GM13977 (cell line): Measurements from ENCODE around the gene CAD.
A peak's percentile ranks its signal among the peaks of the same experiment; 100 is the strongest.
"Not testable (repeated sequence)": the region's sequence is repeated elsewhere in the genome, so short reads cannot be mapped to it uniquely, and the experiment has no call there.

Source experiments
- DNase-seq: peaks from one replicate; pipeline ENCODE4 v3.0.0; 2012; ENCODE audit warnings: low spot score
- in situ Hi-C: fragments of 300-500 bp; cut with MboI; formaldehyde crosslinking; loops from one replicate; pipeline ENCODE4 v1.12.0; 2022; ENCODE audit warnings: low sequenced_read_pairs, low pct_unique_long_range_greater_than_20kb, mixed read lengths, inconsistent platforms; ENCODE audit not compliant: unreplicated experiment
- TF ChIP-seq, protein P1 (sequence below): IDR thresholded peaks from 2 replicates; pipeline ENCODE4 v1.5.1; 2012; ENCODE audit warnings: mild to moderate bottlenecking, control low read depth; ENCODE audit not compliant: insufficient read depth; ENCODE audit errors: extremely low read depth, missing control alignments

Gene CAD

DNA sequence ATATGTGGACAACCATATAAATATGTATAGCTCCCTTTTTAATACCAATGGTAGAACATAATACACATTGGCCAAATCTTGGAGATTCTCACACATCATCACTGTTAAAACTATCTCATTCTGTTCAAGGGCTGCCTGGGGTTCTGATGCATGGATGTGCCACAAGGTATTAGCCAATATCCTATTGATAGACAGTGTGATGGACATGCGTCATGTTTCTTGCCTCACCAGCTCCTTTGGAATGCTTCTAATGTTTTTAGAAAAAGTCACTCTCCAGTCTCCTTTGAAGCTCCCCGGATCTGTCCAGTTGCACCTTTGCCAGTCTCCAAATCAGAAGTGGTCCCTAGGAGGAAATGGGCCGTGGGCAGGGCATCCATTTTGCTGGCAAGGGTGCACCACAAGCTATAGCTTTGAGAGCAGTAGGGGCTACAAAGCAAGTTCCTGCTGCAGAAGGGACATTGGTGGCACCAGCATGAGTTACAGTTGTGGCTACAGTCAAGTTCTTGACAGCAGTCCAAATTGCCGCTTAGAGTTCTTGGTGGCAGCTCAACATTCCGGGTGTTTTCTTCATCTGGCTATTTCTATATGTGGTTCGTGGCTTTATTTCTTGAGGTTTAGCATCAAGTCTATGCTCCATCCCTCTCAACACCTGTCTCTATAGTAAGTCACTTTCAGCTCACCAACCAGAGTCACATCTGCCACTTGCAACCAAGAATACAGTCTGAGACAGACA lies 30.4 kb upstream of the CAD start:
- TF ChIP-seq, protein P1, sequence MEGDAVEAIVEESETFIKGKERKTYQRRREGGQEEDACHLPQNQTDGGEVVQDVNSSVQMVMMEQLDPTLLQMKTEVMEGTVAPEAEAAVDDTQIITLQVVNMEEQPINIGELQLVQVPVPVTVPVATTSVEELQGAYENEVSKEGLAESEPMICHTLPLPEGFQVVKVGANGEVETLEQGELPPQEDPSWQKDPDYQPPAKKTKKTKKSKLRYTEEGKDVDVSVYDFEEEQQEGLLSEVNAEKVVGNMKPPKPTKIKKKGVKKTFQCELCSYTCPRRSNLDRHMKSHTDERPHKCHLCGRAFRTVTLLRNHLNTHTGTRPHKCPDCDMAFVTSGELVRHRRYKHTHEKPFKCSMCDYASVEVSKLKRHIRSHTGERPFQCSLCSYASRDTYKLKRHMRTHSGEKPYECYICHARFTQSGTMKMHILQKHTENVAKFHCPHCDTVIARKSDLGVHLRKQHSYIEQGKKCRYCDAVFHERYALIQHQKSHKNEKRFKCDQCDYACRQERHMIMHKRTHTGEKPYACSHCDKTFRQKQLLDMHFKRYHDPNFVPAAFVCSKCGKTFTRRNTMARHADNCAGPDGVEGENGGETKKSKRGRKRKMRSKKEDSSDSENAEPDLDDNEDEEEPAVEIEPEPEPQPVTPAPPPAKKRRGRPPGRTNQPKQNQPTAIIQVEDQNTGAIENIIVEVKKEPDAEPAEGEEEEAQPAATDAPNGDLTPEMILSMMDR, result no peak
- DNase-seq, result no peak
- in situ Hi-C loops, result loop anchor here (25.0 kb wide), 1 partner anchor 224 kb away; the partner anchor contains the start of gene MAPRE3

DNA sequence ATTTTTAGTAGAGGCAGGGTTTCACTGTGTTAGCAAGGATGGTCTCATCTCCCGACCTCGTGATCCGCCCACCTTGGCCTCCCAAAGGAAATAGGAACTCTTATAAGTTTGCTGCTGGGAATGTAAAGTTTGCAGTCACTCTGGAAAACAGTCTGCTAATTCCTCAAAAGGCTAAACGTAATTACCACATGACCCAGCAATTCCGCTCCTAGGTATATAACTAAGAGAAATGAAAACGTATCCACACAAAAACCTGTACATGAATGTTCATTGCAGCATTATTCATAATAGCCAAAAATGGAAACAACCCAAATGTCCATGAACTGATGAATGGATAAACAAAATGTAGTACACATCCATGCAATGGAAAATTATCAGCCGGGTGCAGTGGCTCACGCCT lies 27.2 kb upstream of the CAD start:
- in situ Hi-C loops, result loop anchor here (25.0 kb wide), 1 partner anchor 228 kb away; the partner anchor contains the start of gene MAPRE3
- DNase-seq, result no peak
- TF ChIP-seq, protein P1, result no peak

DNA sequence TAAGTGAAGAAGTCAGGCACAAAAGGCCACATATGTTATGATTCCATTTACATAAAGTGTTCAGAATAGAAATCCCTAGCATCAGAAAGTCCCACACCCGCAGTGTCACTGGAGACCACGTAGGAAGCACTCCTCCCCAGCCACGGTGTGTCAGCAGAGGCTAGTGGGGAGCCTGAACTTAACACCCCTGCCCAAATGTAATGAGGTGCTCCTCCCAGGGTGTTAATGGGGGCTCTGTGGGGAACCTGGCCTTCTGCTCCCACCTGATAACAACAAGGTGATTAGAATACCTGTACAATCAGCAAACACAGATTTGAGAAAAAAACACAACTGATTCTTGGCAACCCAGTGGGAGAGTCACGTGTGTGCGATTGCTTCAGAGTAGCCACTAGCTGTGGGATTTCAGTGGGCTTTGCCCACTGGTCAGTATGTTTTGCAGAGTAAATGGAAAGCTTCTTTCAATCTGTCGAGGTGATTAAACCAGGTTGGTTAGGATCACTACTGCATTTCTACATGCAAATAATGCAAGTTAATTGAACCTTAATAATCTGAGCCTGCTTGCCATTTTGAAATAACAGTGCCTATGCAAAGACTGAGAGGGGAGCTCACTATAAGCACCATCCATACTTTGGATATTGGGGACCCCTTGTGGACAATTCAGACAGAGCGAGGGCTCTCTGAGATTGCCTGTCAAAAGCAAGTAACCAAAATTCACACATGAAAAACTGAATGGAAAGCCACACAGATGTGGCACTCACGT lies 25.9 kb upstream of the CAD start:
- in situ Hi-C loops, result loop anchor here (25.0 kb wide), 1 partner anchor 229 kb away; the partner anchor contains the start of gene MAPRE3
- TF ChIP-seq, protein P1, result peak; percentile 72
- peak; percentile 69 for DNase-seq

DNA sequence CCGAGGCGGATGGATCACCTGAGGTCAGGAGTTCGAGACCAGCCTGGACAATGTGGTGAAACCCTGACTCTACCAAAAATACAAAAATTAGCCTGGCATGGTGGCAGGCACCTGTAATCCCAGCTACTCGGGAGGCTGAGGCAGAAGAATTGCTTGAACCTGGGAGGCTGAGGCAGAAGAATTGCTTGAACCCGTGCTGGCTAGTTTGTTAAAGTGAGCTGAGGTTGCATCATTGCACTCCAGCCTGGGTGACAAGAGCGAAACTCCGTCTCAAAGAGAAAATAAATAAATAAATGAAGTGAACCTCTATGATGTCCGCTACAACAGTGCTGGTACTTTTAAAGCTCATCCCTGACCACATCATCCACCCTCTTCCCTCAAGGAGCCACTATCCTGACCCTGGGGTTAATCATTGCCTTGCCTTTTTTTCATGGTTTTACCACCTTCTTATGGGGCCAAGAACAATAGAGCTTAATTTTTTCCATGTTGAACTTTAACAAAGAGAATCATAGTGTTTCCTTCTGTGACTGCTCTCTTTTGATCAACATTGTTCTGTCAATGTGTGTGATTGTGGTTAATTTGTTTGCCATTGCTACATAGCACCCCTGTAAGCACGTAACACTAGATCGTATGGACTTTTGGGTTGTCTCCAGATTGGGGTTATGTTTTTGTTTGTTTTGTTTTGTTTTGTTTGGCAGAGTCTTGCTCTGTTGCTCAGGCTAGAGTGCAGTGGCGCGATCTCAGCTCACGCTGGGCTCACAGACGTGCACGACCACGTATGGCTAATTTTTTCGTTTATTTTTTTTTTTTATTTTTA lies 22.4 kb upstream of the CAD start:
- DNase-seq, result no peak
- in situ Hi-C loops, result loop anchor here (25.0 kb wide), 1 partner anchor 232 kb away; the partner anchor contains the start of gene MAPRE3
- TF ChIP-seq, protein P1, result no peak

DNA sequence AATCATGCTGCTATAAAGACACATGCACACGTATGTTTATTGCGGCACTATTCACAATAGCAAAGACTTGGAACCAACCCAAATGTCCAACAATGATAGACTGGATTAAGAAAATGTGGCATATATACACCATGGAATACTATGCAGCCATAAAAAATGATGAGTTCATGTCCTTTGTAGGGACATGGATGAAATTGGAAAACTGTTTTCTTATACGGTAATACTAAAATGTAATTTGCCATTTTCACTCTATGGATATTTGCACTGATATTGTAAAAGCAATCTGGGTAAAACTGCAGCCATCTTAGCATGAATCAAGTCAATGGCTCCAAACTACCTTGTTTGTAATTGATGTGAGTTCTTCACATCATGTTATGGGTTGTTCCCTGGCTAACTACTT lies 21.4 kb upstream of the CAD start:
- in situ Hi-C loops, result loop anchor here (25.0 kb wide), 1 partner anchor 233 kb away; the partner anchor contains the start of gene MAPRE3
- DNase-seq, result not testable (repeated sequence)

DNA sequence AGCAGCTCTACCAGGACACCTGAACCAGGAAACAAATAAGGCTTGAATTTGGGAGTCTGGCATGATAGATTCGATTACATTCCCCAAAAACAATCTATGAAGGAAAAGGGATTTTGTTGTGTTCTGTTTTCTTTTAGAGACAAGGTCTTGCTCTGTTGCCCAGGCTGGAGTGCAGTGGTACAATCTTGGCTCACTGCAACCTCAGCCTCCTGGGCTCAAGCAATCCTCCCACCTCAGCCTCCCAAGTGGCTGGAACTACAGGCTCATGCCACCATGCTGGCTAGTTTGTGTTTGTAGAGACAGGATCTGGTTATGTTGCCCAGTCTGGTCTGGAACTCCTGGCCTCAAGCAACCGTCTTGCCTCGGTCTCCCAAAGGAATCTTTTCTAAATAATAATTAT lies 19.1 kb upstream of the CAD start:
- in situ Hi-C loops, result loop anchor here (25.0 kb wide), 1 partner anchor 236 kb away; the partner anchor contains the start of gene MAPRE3
- not testable (repeated sequence) for DNase-seq

DNA sequence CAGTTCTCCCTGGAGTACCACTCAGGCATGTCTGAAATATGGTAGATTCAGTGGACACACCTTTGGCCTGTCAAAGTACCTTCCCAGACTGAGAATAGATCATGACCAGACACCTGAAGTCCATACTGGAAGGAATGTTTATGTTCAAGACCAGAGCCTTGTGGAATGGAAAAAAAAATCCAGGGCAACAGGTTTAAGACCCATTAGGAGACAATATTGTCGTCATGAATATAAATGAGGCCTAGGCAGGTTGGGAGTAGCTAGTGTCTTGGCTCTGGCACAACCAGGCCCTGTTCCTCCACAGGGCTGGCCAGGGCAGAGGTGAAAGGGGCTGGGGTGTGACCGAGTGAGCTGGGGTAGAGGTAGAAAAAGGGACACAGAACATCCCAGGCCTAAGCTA lies 18.5 kb upstream of the CAD start:
- in situ Hi-C loops, result loop anchor here (25.0 kb wide), 1 partner anchor 236 kb away; the partner anchor contains the start of gene MAPRE3

More for the DNA sequence above, 18.5 kb upstream of the CAD start:
- TF ChIP-seq, protein P1, result no peak
- DNase-seq, result no peak
